ENCODE data around the gene PPP1R37.

PPP1R37 gene

GRCh38 chr19:45130236-45130635, 37.3 kb downstream of the PPP1R37 start:
- H3K27ac ChIP-seq: peak overlapping the region; percentile 54
- CTCF ChIA-PET: no interaction called here
- POLR2A ChIA-PET (ENCODE audit: low non-redundant PET): no interaction called here
- DNase-seq (ENCODE audit: low spot score): no peak
- TF ChIP-seq CTCF (conservative IDR thresholded peaks at IDR 0.05; ENCODE audit: low read depth): no peak

- ChIA-PET CTCF (interaction anchor here (0.6 to 1.1 kb wide), 2 partner anchors 10 to 179 kb away, joined by 3 read pairs; no protein-coding TSS in a partner anchor), POLR2A (ENCODE audit: low non-redundant PET) (interaction anchor here (0.7 kb wide), 1 partner anchor 39 kb away, joined by 4 read pairs; the partner anchor contains the start of gene PPP1R37)
- TF ChIP-seq CTCF (conservative IDR thresholded peaks at IDR 0.05; ENCODE audit: low read depth): no peak
- peak; percentile 41 for DNase-seq (ENCODE audit: low spot score)
- H3K27ac ChIP-seq: peak overlapping the region; percentile 54
Observed at GRCh38 chr19:45130888-45131615, 38.1 kb downstream of the PPP1R37 start.

GRCh38 chr19:45133661-45134060, 40.7 kb downstream of the PPP1R37 start:
- peak overlapping the region; percentile 12 for H3K27ac ChIP-seq
- POLR2A ChIA-PET (ENCODE audit: low non-redundant PET): no interaction called here

GRCh38 chr19:45135176-45135885, 42.4 kb downstream of the PPP1R37 start:
- no peak for TF ChIP-seq CTCF (conservative IDR thresholded peaks at IDR 0.05; ENCODE audit: low read depth)
- peak overlapping the region; percentile 19; the same call in 1 of the 2 replicates for H3K27ac ChIP-seq
- CTCF ChIA-PET: interaction anchor here (0.6 to 1.0 kb wide), 2 partner anchors 8 to 9 kb away, joined by 3 to 4 read pairs; no protein-coding TSS in a partner anchor
- DNase-seq (ENCODE audit: low spot score): no peak
- POLR2A ChIA-PET (ENCODE audit: low non-redundant PET): no interaction called here

More at GRCh38 chr19:45133661-45134060, 40.7 kb downstream of the PPP1R37 start:
- no peak for DNase-seq (ENCODE audit: low spot score)
- CTCF ChIA-PET: no interaction called here
- TF ChIP-seq CTCF (conservative IDR thresholded peaks at IDR 0.05; ENCODE audit: low read depth): no peak

GRCh38 chr19:45136507-45137178, 43.7 kb downstream of the PPP1R37 start:
- ChIA-PET CTCF (interaction anchor here (0.6 to 0.7 kb wide), 2 partner anchors 42 to 44 kb away, joined by 3 to 4 read pairs; no protein-coding TSS in a partner anchor), POLR2A (ENCODE audit: low non-redundant PET) (interaction anchor here (0.6 to 0.7 kb wide), 2 partner anchors 22 to 23 kb away, joined by 4 read pairs; no protein-coding TSS in a partner anchor)
- no peak for DNase-seq (ENCODE audit: low spot score)
- no peak for TF ChIP-seq CTCF (conservative IDR thresholded peaks at IDR 0.05; ENCODE audit: low read depth)
- H3K27ac ChIP-seq: peak overlapping the region; percentile 65

GRCh38 chr19:45137179-45137761, 44.3 kb downstream of the PPP1R37 start:
- TF ChIP-seq CTCF (conservative IDR thresholded peaks at IDR 0.05; ENCODE audit: low read depth): no peak
- DNase-seq (ENCODE audit: low spot score): no peak
- peak overlapping the region; percentile 65 for H3K27ac ChIP-seq
- POLR2A ChIA-PET (ENCODE audit: low non-redundant PET): interaction anchor here (0.7 kb wide), 1 partner anchor 23 kb away, joined by 4 read pairs; no protein-coding TSS in a partner anchor
- CTCF ChIA-PET: no interaction called here
